OCI-LY7 (cell line): Measurements from ENCODE around the gene YAE1.

Source experiments
- EZH2phosphoT487 ChIP-seq: fragments of 200-600 bp; sonication (generic); IDR thresholded peaks from 2 replicates; pipeline ENCODE4 v1.6.1; 2018; ENCODE audit warnings: low read depth, borderline replicate concordance, mild to moderate bottlenecking, mixed run types, antibody characterized with exemption, low read length, moderate library complexity, mixed read lengths
- TF ChIP-seq, protein P1 (sequence below): fragments of 200-600 bp; sonication (generic); conservative IDR thresholded peaks from 2 replicates; pipeline ENCODE4 v1.5.1; 2014; ENCODE audit warnings: mild to moderate bottlenecking, antibody characterized with exemption, low read length, moderate library complexity, mixed read lengths

DNA sequence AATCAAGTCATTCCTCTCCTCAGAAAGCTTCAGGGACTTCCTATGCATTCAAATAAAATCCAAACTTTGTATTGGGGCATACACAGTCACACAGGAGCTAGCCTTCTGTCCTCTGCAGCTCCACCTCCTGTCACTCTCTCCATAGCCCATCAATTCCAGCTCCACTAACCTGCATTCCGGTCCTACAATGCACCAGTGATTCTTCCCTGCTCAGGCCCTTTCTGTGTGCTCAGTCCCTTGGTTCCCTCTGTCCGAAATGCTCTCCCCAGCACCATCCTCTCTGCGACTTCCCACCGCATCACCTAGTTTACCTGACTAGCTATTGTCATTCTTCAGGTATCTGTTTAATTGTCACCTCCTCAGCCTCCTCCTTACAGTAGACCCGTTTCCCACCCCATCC lies 26.4 kb upstream of the YAE1 start:
- TF ChIP-seq, protein P1, sequence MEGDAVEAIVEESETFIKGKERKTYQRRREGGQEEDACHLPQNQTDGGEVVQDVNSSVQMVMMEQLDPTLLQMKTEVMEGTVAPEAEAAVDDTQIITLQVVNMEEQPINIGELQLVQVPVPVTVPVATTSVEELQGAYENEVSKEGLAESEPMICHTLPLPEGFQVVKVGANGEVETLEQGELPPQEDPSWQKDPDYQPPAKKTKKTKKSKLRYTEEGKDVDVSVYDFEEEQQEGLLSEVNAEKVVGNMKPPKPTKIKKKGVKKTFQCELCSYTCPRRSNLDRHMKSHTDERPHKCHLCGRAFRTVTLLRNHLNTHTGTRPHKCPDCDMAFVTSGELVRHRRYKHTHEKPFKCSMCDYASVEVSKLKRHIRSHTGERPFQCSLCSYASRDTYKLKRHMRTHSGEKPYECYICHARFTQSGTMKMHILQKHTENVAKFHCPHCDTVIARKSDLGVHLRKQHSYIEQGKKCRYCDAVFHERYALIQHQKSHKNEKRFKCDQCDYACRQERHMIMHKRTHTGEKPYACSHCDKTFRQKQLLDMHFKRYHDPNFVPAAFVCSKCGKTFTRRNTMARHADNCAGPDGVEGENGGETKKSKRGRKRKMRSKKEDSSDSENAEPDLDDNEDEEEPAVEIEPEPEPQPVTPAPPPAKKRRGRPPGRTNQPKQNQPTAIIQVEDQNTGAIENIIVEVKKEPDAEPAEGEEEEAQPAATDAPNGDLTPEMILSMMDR, result no peak
- TF ChIP-seq EZH2phosphoT487, result no peak
